HG02884 (cell line): ENCODE measurements around the gene PROX1.

ENCODE experiments used
- ATAC-seq: cut with Tn5 transposase; IDR thresholded peaks from one replicate; pipeline ENCODE4 v1.9.1; 2021; ENCODE audit warnings: mild to moderate bottlenecking, moderate library complexity; ENCODE audit not compliant: unreplicated experiment

PROX1 gene

GRCh38 chr1:213979751-213980586 lies 7.8 kb upstream of the PROX1 start:
- ATAC-seq = no peak

GRCh38 chr1:213980906-213981305 lies 6.9 kb upstream of the PROX1 start:
- ATAC-seq = no peak

GRCh38 chr1:213982289-213982671 lies 5.5 kb upstream of the PROX1 start:
- ATAC-seq = no peak

- no peak for ATAC-seq
Measured at GRCh38 chr1:213982672-213983492, 4.9 kb upstream of the PROX1 start.

- no peak for ATAC-seq
Measured at GRCh38 chr1:213983493-213984386, 4.0 kb upstream of the PROX1 start.

- ATAC-seq = no peak
Measured at GRCh38 chr1:213984387-213985208, 3.2 kb upstream of the PROX1 start.

GRCh38 chr1:213985209-213986019 lies 2.4 kb upstream of the PROX1 start:
- no peak for ATAC-seq

- ATAC-seq = no peak
Measured at GRCh38 chr1:213986020-213986924, 1.5 kb upstream of the PROX1 start.

- ATAC-seq = no peak
Measured at GRCh38 chr1:213986925-213987250, 885 bp upstream of the PROX1 start.

GRCh38 chr1:213987422-213987926 lies 299 bp upstream of the PROX1 start:
- peak; percentile 68 for ATAC-seq

- no peak for ATAC-seq
Measured at GRCh38 chr1:213988507-213989001, 781 bp downstream of the PROX1 start.

GRCh38 chr1:213989002-213989855 lies 1.5 kb downstream of the PROX1 start:
- ATAC-seq = no peak

- no peak for ATAC-seq
Measured at GRCh38 chr1:213993929-213994328, 6.2 kb downstream of the PROX1 start.

GRCh38 chr1:213994888-213995287 lies 7.1 kb downstream of the PROX1 start:
- ATAC-seq = no peak

GRCh38 chr1:213995603-213996002 lies 7.8 kb downstream of the PROX1 start:
- no peak for ATAC-seq

GRCh38 chr1:213996320-213997037 lies 8.7 kb downstream of the PROX1 start:
- no peak for ATAC-seq
